ENCODE measurements around the gene UVSSA. TPM values are rescaled to one million over a fixed set of nuclear protein-coding genes. Genes with fewer than 3 reads are reported as not detected.
"Not testable (repeated sequence)": the region's sequence is repeated elsewhere in the genome, so short reads cannot be mapped to it uniquely, and the experiment has no call there.

UVSSA gene
- total and polyA plus RNA-seq, 5 experiments from 2014 or later: 1.9 to 39.5 (median 6.2) TPM

DNA sequence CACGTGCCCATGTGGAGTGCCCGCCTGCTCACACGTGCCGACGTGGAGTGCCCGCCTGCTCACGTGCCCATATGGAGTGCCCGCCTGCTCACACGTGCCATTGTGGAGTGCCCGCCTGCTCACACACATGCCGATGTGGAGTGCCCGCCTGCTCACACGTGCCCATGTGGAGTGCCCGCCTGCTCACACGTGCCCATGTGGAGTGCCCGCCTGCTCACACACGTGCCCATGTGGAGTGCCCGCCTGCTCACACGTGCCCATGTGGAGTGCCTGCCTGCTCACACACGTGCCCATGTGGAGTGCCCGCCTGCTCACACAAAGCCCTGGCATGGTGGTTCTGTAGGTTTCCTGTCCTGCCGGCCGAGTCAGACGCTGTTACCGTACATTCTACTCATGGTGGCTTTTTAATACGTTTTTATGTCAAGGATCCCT lies 48.4 kb downstream of the UVSSA start:
- H3K9me3 Mint-ChIP-seq: peaks cover 0 to 15% (median 1%) of the 10 kb centered on the region in 9 donors
- H3K4me3 Mint-ChIP-seq, H3K4me1 Mint-ChIP-seq, H3K36me3 Mint-ChIP-seq, H3K27me3 Mint-ChIP-seq, ATAC-seq, H3K27ac Mint-ChIP-seq, POLR2A ChIA-PET: not testable (repeated sequence)
- DNase-seq: peak in 1 of 10 donors; percentile 23

DNA sequence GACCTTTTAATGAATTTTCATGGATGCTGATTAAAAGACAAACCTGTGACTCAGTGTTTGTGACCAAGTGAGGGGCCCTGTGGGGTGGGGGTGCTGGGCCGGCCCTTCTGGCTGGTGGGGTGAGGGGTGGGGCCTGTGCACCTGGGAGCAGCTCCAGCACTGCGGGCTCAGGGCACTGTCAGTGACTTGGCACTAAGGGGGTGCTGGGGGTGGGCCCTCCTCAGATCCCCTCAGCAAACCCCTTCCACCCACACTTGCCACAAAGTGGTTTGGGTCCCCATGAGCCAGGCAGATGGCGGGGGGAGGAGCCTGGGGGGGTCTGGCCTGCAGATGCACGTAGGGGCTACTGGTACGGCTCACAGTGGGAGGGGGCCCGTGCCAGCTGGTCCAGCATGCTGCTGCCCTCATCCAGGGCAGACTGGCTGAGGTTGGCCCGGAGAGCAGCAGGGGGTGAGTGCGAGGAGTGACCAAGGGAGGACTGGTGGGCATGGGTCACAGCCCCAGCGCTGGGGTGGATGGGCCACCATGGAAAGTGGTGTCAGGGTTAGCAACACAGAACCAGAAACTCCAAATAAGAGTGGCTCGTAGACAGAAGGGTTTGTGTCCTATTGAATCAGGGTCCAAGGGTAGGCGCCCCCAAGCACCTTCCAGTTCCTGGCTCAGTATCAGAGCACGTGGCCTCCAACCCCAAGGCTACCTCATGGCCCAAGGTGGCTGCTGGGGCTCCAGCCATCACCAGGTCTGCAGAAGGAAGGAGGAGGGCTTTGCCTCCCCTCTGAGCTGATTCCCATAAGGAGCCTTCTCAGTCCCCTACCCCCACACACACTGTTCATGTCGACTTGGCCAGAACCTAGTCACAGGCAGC lies 49.2 kb downstream of the UVSSA start:
- H3K36me3 Mint-ChIP-seq: peaks cover 2 to 8% (median 7%) of the 10 kb centered on the region in 3 donors
- H3K27me3 Mint-ChIP-seq: peaks cover 0 to 12% (median 0%) of the 10 kb centered on the region in 5 donors
- no peak overlapping the region for H3K27ac Mint-ChIP-seq
- no peak for ATAC-seq
- no peak overlapping the region for H3K4me3 Mint-ChIP-seq
- peak in 1 of 10 donors; percentile 22 for DNase-seq
- H3K4me1 Mint-ChIP-seq: peaks cover 0 to 5% (median 0%) of the 10 kb centered on the region in 4 donors
- H3K9me3 Mint-ChIP-seq: peaks cover 0 to 18% (median 1%) of the 10 kb centered on the region in 9 donors
- POLR2A ChIA-PET: no interaction called here

DNA sequence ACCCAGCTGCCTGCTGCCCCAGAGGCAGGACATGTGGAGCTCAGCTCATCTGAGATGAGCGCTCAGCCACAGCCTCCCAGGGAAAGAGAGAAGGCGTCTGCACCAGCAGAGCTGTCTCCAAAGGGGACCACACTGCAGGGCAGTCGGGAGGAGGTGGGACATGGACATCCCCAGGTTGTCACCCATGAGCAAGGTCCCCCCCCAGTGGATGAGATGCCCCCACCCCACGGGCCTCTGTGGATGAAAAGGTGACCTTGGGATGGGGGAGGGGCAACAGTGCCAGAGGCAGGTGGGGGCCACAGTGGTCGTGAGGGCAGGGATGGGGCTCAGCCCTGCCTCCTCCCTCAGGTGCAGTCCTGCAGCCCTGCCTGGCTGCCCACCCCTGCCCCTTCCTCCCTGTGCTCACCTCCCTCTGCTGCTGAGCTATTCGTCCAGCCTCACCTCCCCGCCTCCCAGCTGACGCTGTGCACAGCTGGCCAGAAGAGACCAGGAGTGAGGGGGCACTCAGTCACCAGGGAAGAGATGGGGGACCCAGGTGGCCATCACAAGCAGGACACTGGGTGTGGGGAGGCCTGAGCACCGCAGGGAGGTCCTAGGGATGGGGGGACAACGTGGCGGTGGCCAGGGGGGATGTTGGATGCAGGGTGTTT lies 49.9 kb downstream of the UVSSA start:
- ATAC-seq (no peak), DNase-seq (peak in 1 of 10 donors; percentile 22)
- H3K27ac Mint-ChIP-seq: no peak overlapping the region
- H3K4me1 Mint-ChIP-seq: peaks cover 0 to 5% (median 0%) of the 10 kb centered on the region in 4 donors
- peaks cover 0 to 18% (median 1%) of the 10 kb centered on the region in 9 donors for H3K9me3 Mint-ChIP-seq
- H3K36me3 Mint-ChIP-seq: peaks cover 2 to 8% (median 7%) of the 10 kb centered on the region in 3 donors
- POLR2A ChIA-PET: no interaction called here
- no peak overlapping the region for H3K4me3 Mint-ChIP-seq
- peaks cover 0 to 17% (median 3%) of the 10 kb centered on the region in 5 donors for H3K27me3 Mint-ChIP-seq

DNA sequence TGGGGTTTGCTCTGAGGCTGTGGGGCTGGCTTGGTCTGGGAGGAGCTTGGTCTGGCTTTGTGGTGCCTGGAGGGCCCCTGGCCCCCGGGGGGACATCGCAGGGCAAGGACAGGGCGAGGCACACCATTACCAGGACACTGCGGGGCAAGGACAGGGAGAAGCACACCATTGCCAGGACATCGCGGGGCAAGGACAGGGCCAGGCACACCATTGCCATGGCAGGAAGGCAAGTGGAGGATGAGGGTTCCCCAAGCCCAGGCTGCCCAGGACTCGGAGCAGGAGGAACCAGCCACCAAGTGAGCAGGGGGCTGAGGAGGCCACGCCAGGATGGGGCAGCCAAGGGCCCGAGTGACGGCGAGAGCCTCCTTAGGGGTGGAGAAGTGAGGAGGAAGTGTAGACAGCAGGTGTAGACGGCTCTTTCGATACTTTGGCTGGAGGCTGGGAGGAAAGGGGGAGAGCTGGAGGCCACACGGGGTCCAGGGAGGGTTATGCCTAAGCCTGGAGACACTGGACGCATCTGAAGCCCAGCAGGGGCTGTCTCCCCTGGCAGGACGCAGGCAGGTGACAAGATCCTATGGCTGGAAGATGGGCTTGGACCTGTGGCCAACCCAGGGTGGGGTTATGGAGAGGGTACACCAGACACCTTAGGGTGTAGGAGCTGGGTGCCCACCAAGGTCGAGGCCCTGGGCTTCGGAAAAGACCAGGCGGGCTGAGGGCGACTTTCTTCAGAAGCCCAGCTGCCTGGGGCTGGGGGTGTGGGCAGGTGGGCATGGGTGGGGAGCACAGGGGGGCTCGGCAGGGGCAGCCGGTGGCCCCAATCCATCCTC lies 51.9 kb downstream of the UVSSA start:
- ATAC-seq (no peak), DNase-seq (peak in 2 of 10 donors; percentile 10 to 49)
- Mint-ChIP-seq H3K4me1 (peaks cover 0 to 5% (median 2%) of the 10 kb centered on the region in 4 donors), H3K27me3 (peaks cover 0 to 29% (median 3%) of the 10 kb centered on the region in 5 donors), H3K36me3 (peaks cover 2 to 5% (median 5%) of the 10 kb centered on the region in 3 donors), H3K9me3 (peaks cover 0 to 18% (median 1%) of the 10 kb centered on the region in 9 donors), H3K4me3 (no peak overlapping the region), H3K27ac (no peak overlapping the region)
- POLR2A ChIA-PET: no interaction called here

DNA sequence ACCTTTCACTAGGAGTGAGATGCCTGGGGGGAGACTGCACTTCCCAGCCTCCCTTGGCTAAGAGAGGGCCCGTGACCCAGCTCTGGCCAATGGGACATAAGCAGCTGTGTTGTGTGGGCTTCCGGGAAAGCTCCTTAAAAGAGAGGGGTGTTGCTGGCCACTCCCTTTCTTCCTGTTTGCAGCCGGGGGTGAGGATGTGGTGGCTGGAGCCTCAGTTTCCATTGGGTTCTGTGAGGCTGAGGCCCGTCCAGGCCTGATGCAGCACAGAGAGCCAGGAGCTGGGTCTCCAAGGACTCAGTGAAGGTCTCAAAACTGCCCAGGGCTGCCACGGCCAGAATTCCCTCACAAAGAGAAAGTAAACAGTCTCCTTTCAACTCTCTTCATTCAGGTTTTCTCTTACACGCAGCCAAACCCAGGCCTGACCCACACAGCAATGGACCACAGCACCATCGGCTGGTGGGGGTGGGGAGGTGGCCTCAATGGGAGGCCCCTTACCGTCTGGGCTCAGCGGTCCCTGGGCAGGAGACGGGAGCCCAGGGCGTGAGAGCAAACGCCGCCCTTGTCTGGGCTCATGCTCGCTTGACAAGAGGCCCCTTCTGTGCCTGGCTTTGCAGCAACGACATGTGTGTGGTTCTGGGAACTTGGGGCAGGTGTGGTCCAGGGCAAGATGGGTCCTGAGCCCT lies 52.6 kb downstream of the UVSSA start:
- Mint-ChIP-seq H3K27ac (no peak overlapping the region), H3K36me3 (peaks cover 0 to 2% (median 0%) of the 10 kb centered on the region in 3 donors), H3K9me3 (peaks cover 0 to 16% (median 0%) of the 10 kb centered on the region in 9 donors), H3K4me3 (no peak overlapping the region), H3K4me1 (peaks cover 0 to 5% (median 2%) of the 10 kb centered on the region in 4 donors), H3K27me3 (peaks cover 0 to 32% (median 3%) of the 10 kb centered on the region in 5 donors)
- POLR2A ChIA-PET: no interaction called here
- ATAC-seq (no peak), DNase-seq (peak in 2 of 10 donors; percentile 6 to 47)

DNA sequence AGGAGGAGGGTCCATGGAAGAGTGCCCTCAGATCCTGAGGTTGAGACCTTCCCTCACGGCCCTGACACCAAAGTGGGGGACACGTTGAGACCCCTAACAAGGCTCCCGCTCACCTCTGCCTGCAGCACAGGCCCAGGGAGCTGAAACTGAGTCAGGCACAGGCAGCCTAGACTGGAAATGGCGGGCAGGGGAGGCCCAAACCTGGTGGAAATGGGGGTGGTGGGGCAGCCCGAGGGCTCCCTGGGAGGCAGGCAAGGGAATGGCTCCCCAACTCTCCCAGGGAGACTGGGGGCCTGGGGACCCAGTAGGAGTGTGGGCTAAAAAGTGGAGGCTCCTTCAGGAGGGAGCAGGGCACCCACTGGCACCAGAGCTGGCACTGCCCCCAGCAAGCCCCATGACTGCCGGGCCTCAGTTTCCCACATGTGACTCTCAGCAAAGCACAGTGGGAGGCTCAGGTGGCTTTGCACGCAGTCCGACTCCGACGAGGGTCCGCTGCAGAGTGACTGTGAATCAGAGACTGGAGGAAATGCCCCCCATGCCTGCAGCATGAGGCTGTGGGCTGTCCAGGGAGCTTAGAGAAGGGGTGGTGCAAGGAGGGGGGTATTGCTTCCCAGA lies 53.3 kb downstream of the UVSSA start:
- Mint-ChIP-seq H3K36me3 (peaks cover 0 to 2% (median 0%) of the 10 kb centered on the region in 3 donors), H3K9me3 (peaks cover 0 to 16% (median 0%) of the 10 kb centered on the region in 9 donors), H3K4me3 (no peak overlapping the region), H3K27ac (no peak overlapping the region), H3K27me3 (peaks cover 1 to 36% (median 5%) of the 10 kb centered on the region in 5 donors), H3K4me1 (peaks cover 0 to 6% (median 5%) of the 10 kb centered on the region in 4 donors)
- POLR2A ChIA-PET: no interaction called here
- peak in 2 of 10 donors; percentile 11 to 24 for DNase-seq
- ATAC-seq: no peak

DNA sequence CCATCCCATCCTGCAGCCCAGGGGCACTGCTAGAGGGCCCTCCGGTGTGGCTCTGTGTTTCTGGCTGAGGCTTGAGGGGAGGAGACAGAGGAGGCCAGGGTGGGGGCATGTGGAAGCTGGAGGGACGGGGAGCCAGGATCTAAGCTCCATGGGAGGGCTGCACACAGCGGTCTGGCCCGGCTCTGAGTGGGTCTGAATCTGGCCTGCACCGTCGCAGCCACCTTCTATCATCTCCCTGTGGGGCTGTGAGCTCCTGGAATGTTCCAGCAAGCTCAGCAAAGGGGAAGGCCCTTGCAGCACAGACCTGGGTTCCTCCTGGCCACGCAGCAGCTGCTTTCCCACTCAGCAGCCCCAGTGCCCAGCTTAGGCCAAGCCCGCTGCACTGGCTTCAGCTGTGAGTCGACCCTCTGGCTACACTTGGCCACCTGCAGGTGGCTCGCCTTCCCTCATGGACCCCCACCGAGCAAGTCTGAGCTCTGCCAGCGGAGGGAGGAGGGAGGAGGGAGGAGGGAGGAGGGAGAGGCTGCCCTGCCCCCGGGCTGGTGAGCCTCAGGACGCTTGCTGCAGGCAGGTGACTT lies 53.9 kb downstream of the UVSSA start:
- DNase-seq (peak in 2 of 10 donors; percentile 13 to 53), ATAC-seq (no peak)
- POLR2A ChIA-PET: no interaction called here
- Mint-ChIP-seq H3K36me3 (no peaks in the 10 kb centered on the region), H3K9me3 (peaks cover 0 to 13% (median 0%) of the 10 kb centered on the region in 9 donors), H3K27me3 (peaks cover 2 to 37% (median 7%) of the 10 kb centered on the region in 5 donors), H3K4me1 (peaks cover 0 to 7% (median 4%) of the 10 kb centered on the region in 4 donors), H3K27ac (no peak overlapping the region), H3K4me3 (no peak overlapping the region)

DNA sequence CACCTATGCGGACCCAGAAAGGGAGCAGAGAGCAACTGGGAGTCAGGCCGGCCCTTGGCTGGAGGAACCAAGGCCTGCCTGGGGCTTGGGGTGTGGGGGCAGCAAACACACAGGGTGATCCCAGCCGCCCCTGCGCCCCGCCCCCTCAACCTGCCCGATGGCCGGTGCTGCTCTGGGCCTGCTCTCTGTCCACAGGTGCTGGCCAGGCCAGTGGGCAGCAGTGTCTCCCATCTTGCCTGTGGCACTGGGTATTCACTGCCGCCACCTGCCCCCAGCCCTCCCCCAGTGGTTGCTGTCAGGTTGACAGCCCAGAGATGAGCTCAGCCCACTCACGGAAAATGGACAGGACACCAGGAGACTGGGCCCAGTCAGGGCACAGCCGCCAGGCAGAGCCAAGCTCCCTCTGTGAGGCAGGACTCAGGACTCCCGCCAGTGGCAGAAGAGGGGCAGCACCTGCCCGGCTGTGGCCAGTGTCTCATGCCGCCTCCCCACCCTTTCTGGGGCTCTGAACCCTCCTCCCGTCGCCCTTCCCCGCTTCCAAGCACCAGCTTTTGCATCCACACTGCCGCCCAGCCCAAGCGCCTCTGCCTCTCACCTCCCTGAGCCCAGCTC lies 54.5 kb downstream of the UVSSA start:
- DNase-seq: peak in 2 of 10 donors; percentile 14 to 54
- no peak overlapping the region for H3K27ac Mint-ChIP-seq
- peak overlapping the region in 2 of 10 donors; percentile 10 to 18 for H3K4me3 Mint-ChIP-seq
- ATAC-seq: no peak
- H3K27me3 Mint-ChIP-seq: peaks cover 2 to 37% (median 7%) of the 10 kb centered on the region in 5 donors
- POLR2A ChIA-PET: interaction anchor here (0.7 kb wide), 1 partner anchor 148 kb away, joined by 3 read pairs; no protein-coding TSS in a partner anchor
- peaks cover 0 to 11% (median 0%) of the 10 kb centered on the region in 9 donors for H3K9me3 Mint-ChIP-seq
- peaks cover 0 to 7% (median 4%) of the 10 kb centered on the region in 4 donors for H3K4me1 Mint-ChIP-seq
- no peaks in the 10 kb centered on the region for H3K36me3 Mint-ChIP-seq

DNA sequence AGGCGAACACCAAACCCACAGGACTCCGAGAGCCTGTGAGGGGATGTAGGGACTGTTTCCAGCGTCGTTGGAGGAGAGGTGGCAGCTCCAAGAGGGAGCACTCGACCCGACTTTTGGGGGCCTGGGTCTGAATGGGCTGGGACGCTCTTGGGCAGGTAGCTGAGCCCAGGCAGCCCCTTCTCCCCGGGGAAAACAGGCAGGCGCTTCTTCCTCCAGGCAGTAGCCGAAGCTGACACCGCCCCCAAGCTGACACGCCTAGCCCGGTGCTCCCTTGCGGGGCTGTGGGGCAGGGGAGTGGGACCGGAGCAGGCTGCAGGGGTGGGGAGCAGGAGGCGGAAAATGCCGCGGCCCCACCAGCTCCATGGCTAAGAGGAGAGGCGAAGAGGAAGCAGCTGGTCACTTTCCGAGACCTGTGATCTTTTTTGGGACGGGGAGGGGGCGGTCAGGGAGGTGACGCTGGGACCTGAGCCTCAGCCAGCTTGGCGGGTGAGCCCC lies 55.1 kb downstream of the UVSSA start:
- Mint-ChIP-seq H3K36me3 (no peaks in the 10 kb centered on the region), H3K9me3 (peaks cover 0 to 9% (median 0%) of the 10 kb centered on the region in 9 donors), H3K4me1 (peaks cover 0 to 7% (median 4%) of the 10 kb centered on the region in 4 donors), H3K27ac (no peak overlapping the region), H3K4me3 (peak overlapping the region in 1 of 10 donors; percentile 18), H3K27me3 (peaks cover 2 to 37% (median 7%) of the 10 kb centered on the region in 5 donors)
- no peak for ATAC-seq
- peak in 2 of 10 donors; percentile 4 to 57 for DNase-seq
- POLR2A ChIA-PET: interaction anchor here (0.7 kb wide), 1 partner anchor 147 kb away, joined by 3 read pairs; no protein-coding TSS in a partner anchor

DNA sequence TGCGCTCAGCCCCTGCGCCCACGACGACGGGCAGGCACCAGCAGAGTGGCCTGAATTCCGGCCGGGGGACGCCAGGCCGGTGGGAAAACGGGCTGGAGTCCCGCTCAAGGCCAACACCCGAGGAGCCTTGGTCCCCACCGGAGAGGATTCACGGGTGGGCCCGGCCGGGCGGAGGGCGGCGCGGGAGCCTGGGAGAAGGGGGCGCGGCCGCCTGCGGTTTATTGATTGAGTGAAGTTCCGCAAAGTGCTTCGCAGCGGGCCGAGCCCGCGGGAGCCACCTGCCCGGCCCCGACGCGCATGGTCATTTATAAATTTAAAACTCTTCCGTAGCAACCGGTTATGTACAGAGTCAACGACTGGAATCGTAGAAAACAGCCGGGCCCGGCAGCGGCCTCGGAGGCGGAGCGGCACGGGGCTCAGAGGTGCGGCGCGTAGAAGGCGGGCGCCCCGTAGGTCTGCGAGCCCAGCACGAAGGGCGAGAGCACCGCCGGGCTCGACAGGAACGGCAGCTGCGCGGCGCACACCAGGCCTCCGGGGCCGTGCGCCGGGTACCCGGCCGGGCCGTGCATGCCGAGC lies 55.6 kb downstream of the UVSSA start:
- peaks cover 0 to 8% (median 5%) of the 10 kb centered on the region in 4 donors for H3K4me1 Mint-ChIP-seq
- ATAC-seq (no peak), DNase-seq (peak in 1 of 10 donors; percentile 15)
- no peak overlapping the region for H3K27ac Mint-ChIP-seq
- H3K27me3 Mint-ChIP-seq: peaks cover 2 to 42% (median 10%) of the 10 kb centered on the region in 5 donors
- POLR2A ChIA-PET: no interaction called here
- H3K36me3 Mint-ChIP-seq: no peaks in the 10 kb centered on the region
- peak overlapping the region in 3 of 10 donors; percentile 18 to 34 (median 29) for H3K4me3 Mint-ChIP-seq
- H3K9me3 Mint-ChIP-seq: peaks cover 0 to 9% (median 0%) of the 10 kb centered on the region in 9 donors

Data from naive thymus-derived CD8-positive, alpha-beta T cell (primary cell).